K562 (cell line): ENCODE results near the gene PEX5L. TPM values are rescaled to one million over a fixed set of nuclear protein-coding genes. Genes with fewer than 3 reads are reported as not detected.

Experiments
- ATAC-seq: fragments of 200-7000 bp; cut with Tn5 transposase; 3 replicates; pipeline ENCODE4 v1.9.1; 2020; ENCODE audit warnings: moderate library complexity
- BruUV-seq: library from RNA; stranded (reverse); fragments of 400-500 nt; replicated peaks from 2 replicates; lab custom pipeline; 2021; lab: Mats Ljungman, UMichigan
- CTCF ChIA-PET: fragments of 300-600 bp; formaldehyde crosslinking; extraction: SDS; loops from one replicate; lab custom pipeline; 2021; ENCODE audit warnings: low intra/inter-chr PET ratio; lab: Yijun Ruan, JAX
- POLR2A ChIA-PET: fragments of 300-600, 350-650 bp; sonication (Branson Sonifier 250); formaldehyde crosslinking; extraction: SDS; loops from one replicate; lab custom pipeline; 2021; ENCODE audit warnings: antibody characterized with exemption, inconsistent platforms; lab: Yijun Ruan, JAX
- DNase-seq, 4 experiments: peaks; one replicate each; pipeline versions ENCODE4 v3.0.0 to v3.0.0-alpha.2; 2011 to 2018; ENCODE audit warnings: low spot score in 3 of 4, mixed read lengths in 3 of 4; ENCODE audit errors: extremely low read depth in 1 of 4
- FAIRE-seq: peaks from 2 replicates; lab custom pipeline; 2011; peaks lifted over from hg19 to GRCh38; lab: Jason Lieb, UNC
- H2AFZ ChIP-seq: 2 replicates; pipeline ENCODE4 v1.6.0; 2011; ENCODE audit warnings: low read depth, low read length, control low read depth, inconsistent platforms
- H3K27ac ChIP-seq: fragments of 200-600 bp; 3 replicates; pipeline ENCODE4 v1.8.0; 2011; ENCODE audit warnings: low read depth, mild to moderate bottlenecking, control low read depth, inconsistent platforms, low read length, moderate library complexity, mixed read lengths; ENCODE audit errors: extremely low read depth
- H3K27me3 ChIP-seq, 2 experiments: fragments of 300-600 bp in 1 of 2; 2 replicates in 1 of 2; 3 replicates in 1 of 2; pipeline versions ENCODE4 v1.6.0 to v1.8.0; 2011; ENCODE audit warnings: inconsistent platforms in 2 of 2, low read length in 2 of 2, mild to moderate bottlenecking in 1 of 2, mixed read lengths in 1 of 2, moderate library complexity in 1 of 2; ENCODE audit not compliant: control insufficient read depth in 2 of 2, insufficient read depth in 2 of 2
- H3K36me3 ChIP-seq: fragments of 300-600 bp; 3 replicates; pipeline ENCODE4 v1.8.0; 2011; ENCODE audit warnings: mild to moderate bottlenecking, low read length, inconsistent platforms; ENCODE audit not compliant: control insufficient read depth, insufficient read depth
- H3K4me1 ChIP-seq, 2 experiments: fragments of 200-600 bp in 1 of 2; replicated peaks in 1 of 2; 2 replicates in 1 of 2; 3 replicates in 1 of 2; pipeline versions ENCODE4 v1.5.1 to v1.8.0; 2011; ENCODE audit warnings: inconsistent platforms in 2 of 2, low read length in 2 of 2, mild to moderate bottlenecking in 1 of 2, mixed read lengths in 1 of 2, moderate library complexity in 1 of 2; ENCODE audit not compliant: control insufficient read depth in 2 of 2, insufficient read depth in 2 of 2
- H3K4me2 ChIP-seq: 2 replicates; pipeline ENCODE4 v1.6.1; 2011; ENCODE audit warnings: low read length, control low read depth, inconsistent platforms, mixed read lengths; ENCODE audit not compliant: insufficient read depth
- H3K4me3 ChIP-seq: fragments of 200-600 bp; sonication (generic), shearing (Covaris generic); 2 replicates; pipeline ENCODE4 v1.5.1; 2016; ENCODE audit warnings: control low read depth, inconsistent platforms
- H3K79me2 ChIP-seq: fragments of 200-600 bp; 3 replicates; pipeline ENCODE4 v1.8.0; 2011; ENCODE audit warnings: low read length, inconsistent platforms; ENCODE audit not compliant: control insufficient read depth, insufficient read depth
- H3K9ac ChIP-seq, 2 experiments: 2 replicates each; pipeline versions ENCODE4 v1.6.0 to v1.6.1; 2011; ENCODE audit warnings: low read depth in 2 of 2, low read length in 2 of 2, control low read depth in 1 of 2, inconsistent platforms in 1 of 2, mild to moderate bottlenecking in 1 of 2, mixed read lengths in 1 of 2; ENCODE audit not compliant: insufficient read depth in 1 of 2
- H3K9me1 ChIP-seq: one replicate; pipeline ENCODE4 v1.6.0; 2011; ENCODE audit warnings: inconsistent platforms, mild to moderate bottlenecking, low read length, moderate library complexity; ENCODE audit not compliant: control insufficient read depth, insufficient read depth
- H3K9me3 ChIP-seq: replicated peaks from 2 replicates; pipeline ENCODE4 v1.5.1; 2011; ENCODE audit warnings: low read depth, low read length, inconsistent platforms; ENCODE audit not compliant: control insufficient read depth, insufficient read depth
- H4K20me1 ChIP-seq: replicated peaks from 2 replicates; pipeline ENCODE4 v1.6.1; 2011; ENCODE audit warnings: low read length, inconsistent platforms, mixed read lengths; ENCODE audit not compliant: control insufficient read depth, insufficient read depth
- ARNT ChIP-seq, 2 experiments: fragments of 450-650 bp; IDR thresholded peaks; 2 replicates each; pipeline ENCODE4 v1.6.1; 2016; ENCODE audit warnings: mild to moderate bottlenecking in 1 of 2
- BRF1 ChIP-seq: IDR thresholded peaks from 3 replicates; pipeline ENCODE4 v1.6.1; 2011; ENCODE audit warnings: borderline replicate concordance, mild to moderate bottlenecking; ENCODE audit not compliant: insufficient read length; ENCODE audit errors: extremely low read depth
- CHAMP1 ChIP-seq: fragments of 450-650 bp; IDR thresholded peaks from 2 replicates; pipeline ENCODE4 v1.6.1; 2016; ENCODE audit warnings: mild to moderate bottlenecking
- HDGF ChIP-seq: fragments of 450-650 bp; IDR thresholded peaks from 2 replicates; pipeline ENCODE4 v1.6.1; 2016
- SMAD1 ChIP-seq: fragments of 150-350 bp; IDR thresholded peaks from 2 replicates; pipeline ENCODE4 v1.6.1; 2014; ENCODE audit warnings: low read length, low read depth; ENCODE audit not compliant: partially characterized antibody
- WGBS: fragments of 100-300 bp; shearing (Covaris generic); methylation state at CpG from one replicate; pipeline ENCODE4 v1.1.6; 2016; ENCODE audit warnings: low coverage, mixed read lengths; ENCODE audit not compliant: insufficient coverage; ENCODE audit errors: missing lambda C conversion rate; 5-methylcytosine and 5-hydroxymethylcytosine counted together
- in situ Hi-C: fragments of 300-500 bp; cut with MboI; formaldehyde crosslinking; loops from 4 replicates; pipeline ENCODE4 v1.15.0; 2018; ENCODE audit warnings: inconsistent platforms, mixed read lengths
- intact Hi-C: fragments of 100-400 bp; cut with micrococcal nuclease; formaldehyde crosslinking; loops from 2 replicates; pipeline ENCODE4 v1.14.2; 2022
- polyA plus RNA-seq, 8 experiments: library from polyadenylated mRNA; depleted of rRNA in 4 of 8; stranded (reverse) in 5 of 8; unstranded in 3 of 8; fragments of >200 nt; fragmentation: Nextera tagmentation in 2 of 8; fragmentation: Illumina TruSeq in 1 of 8; extraction: Ambion mirVana in 2 of 8; extraction: Trizol in 1 of 8; gene quantifications; 2 replicates each; pipeline versions ENCODE4 v1.2.1 to v1.2.3, GENCODE V29; 2011 to 2014; ENCODE audit warnings: inconsistent platforms in 1 of 8, missing spikeins in 1 of 8
- total RNA-seq, 7 experiments: library from RNA; depleted of rRNA in 6 of 7; stranded (reverse); fragments of >200 nt in 6 of 7; fragmentation: Illumina TruSeq in 2 of 7; extraction: Trizol in 2 of 7; gene quantifications; 2 replicates each; pipeline versions ENCODE4 v1.2.1 to v1.2.3, GENCODE V29; 2011 to 2021; ENCODE audit warnings: low replicate concordance in 1 of 7

Gene PEX5L
- total and polyA plus RNA-seq, 9 of the 15 experiments (the other 6 are each of a cell fraction or from before 2014, with no cell fraction given), result not detected

DNA sequence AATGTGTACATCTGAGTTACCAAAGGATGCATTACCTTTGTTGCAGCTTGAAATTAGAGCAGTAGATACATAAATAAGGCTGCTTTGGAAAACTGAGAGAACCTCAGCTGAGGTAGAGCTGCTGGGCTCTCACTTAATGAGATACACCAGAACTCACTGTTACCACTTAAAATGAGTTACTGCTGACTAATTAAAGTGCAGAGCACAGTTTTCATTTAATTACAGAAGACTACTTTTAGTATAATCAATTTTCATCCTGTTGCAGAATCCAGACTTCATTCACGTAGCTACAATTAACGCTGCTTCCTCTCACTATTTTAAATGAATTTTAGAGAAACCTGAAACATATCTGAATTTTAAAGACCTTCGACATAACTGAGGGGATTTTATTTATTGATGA lies 214.4 kb downstream of the PEX5L start:
- Histone ChIP-seq H3K27me3 (no peaks in the 10 kb centered on the region), H4K20me1 (no peaks in the 10 kb centered on the region), H3K9ac (no peak overlapping the region), H3K9me3 (no peaks in the 10 kb centered on the region), H3K9me1 (no peaks in the 10 kb centered on the region), H3K36me3 (no peaks in the 10 kb centered on the region), H3K4me1 (no peaks in the 10 kb centered on the region; a peak in 1 of 5 replicates), H3K27ac (no peak overlapping the region), H3K4me2 (no peak overlapping the region), H3K4me3 (no peak overlapping the region), H3K79me2 (no peaks in the 10 kb centered on the region), H2AFZ (no peak overlapping the region)
- ChIA-PET POLR2A (interaction anchor here (0.7 to 1.1 kb wide), 2 partner anchors 11 to 30 kb away, joined by 3 to 4 read pairs; no protein-coding TSS in a partner anchor), CTCF (no interaction called here)
- in situ Hi-C loops (no loop called here), intact Hi-C loops (no loop called here)
- no peak for FAIRE-seq
- DNase-seq, result no peak
- 3% methylated on average over 3 of the region's 3 CpGs for WGBS
- no peak for ATAC-seq
- no peak for TF ChIP-seq BRF1
- no peak for TF ChIP-seq CHAMP1
- no peak for TF ChIP-seq HDGF
- no peak for TF ChIP-seq SMAD1
- no peak for TF ChIP-seq ARNT (IDR thresholded peaks at IDR 0.05)
- no TSS peak for BruUV-seq
